ENCODE data around the gene MAPKAP1. TPM values are rescaled to one million over a fixed set of nuclear protein-coding genes. Genes with fewer than 3 reads are reported as not detected.

MAPKAP1 gene
- total RNA-seq, 4 donors from 2014 or later: 54.1 to 195 (median 61.9) TPM

DNA sequence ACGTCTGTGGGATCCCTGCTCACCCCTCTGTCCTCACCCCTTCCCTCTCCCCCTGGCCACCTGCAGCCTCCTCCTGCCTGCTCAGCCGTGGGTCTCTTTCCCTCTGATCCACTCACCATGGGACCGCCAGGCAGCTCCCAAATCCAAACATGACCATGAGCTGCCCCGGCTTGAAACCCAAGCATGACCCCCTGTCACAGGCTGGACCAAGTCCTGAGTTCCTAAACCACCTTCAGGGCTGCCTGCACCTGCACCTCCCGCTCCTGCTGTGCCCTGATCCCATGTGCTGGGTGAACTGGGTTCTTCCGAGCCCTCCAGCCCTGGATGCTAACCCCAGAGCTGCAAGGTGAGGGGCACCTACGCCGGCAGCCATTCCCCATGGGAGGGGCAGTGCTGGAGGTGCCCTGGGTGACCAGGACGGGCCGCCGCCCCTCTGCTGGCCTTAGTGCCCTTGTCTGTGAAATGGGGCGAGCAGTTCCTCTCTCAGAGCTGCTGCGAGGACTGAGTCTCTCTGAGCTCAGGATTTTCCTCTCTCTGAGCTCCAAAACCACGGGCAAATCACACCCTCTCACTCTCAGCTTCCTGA lies 295.7 kb downstream of the MAPKAP1 start:
- no peak for DNase-seq
- Histone ChIP-seq H3K9me3 (no peaks in the 10 kb centered on the region), H3K36me3 (no peaks in the 10 kb centered on the region), H3K27ac (no peak overlapping the region), H3K4me3 (no peak overlapping the region), H3K27me3 (no peaks in the 10 kb centered on the region), H3K4me1 (no peaks in the 10 kb centered on the region)
- TF ChIP-seq POLR2A (IDR thresholded peaks at IDR 0.05): no peak
- TF ChIP-seq, protein P1, sequence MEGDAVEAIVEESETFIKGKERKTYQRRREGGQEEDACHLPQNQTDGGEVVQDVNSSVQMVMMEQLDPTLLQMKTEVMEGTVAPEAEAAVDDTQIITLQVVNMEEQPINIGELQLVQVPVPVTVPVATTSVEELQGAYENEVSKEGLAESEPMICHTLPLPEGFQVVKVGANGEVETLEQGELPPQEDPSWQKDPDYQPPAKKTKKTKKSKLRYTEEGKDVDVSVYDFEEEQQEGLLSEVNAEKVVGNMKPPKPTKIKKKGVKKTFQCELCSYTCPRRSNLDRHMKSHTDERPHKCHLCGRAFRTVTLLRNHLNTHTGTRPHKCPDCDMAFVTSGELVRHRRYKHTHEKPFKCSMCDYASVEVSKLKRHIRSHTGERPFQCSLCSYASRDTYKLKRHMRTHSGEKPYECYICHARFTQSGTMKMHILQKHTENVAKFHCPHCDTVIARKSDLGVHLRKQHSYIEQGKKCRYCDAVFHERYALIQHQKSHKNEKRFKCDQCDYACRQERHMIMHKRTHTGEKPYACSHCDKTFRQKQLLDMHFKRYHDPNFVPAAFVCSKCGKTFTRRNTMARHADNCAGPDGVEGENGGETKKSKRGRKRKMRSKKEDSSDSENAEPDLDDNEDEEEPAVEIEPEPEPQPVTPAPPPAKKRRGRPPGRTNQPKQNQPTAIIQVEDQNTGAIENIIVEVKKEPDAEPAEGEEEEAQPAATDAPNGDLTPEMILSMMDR (IDR thresholded peaks at IDR 0.05): no peak
- intact Hi-C loops (cut with DNase I; ENCODE audit: low total_unique reads): no loop called here

DNA sequence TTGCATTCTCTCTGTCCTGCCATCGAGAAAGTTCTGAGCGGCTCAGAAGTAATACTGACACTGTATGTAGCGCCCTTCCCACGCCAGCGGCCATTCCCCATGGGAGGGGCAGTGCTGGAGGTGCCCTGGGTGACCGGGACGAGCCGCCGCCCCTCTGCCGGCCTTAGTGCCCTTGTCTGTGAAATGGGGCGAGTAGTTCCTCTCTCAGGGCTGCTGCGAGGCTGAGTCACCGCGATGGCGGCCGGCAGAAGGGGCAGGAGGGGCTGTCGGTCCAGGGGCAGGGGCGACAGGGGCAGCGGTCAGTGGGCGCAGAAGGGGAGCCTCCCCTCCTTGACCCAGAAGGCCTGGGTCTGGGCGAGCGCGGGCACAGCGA lies 296.5 kb downstream of the MAPKAP1 start:
- no peak for DNase-seq
- H3K36me3 ChIP-seq: no peaks in the 10 kb centered on the region
- H3K4me3 ChIP-seq: no peak overlapping the region
- intact Hi-C loops (cut with DNase I; ENCODE audit: low total_unique reads): no loop called here
- TF ChIP-seq POLR2A (IDR thresholded peaks at IDR 0.05): no peak
- TF ChIP-seq, protein P1 (IDR thresholded peaks at IDR 0.05): no peak
- no peaks in the 10 kb centered on the region for H3K27me3 ChIP-seq
- H3K9me3 ChIP-seq: no peaks in the 10 kb centered on the region
- H3K27ac ChIP-seq: no peak overlapping the region
- H3K4me1 ChIP-seq: no peaks in the 10 kb centered on the region

DNA sequence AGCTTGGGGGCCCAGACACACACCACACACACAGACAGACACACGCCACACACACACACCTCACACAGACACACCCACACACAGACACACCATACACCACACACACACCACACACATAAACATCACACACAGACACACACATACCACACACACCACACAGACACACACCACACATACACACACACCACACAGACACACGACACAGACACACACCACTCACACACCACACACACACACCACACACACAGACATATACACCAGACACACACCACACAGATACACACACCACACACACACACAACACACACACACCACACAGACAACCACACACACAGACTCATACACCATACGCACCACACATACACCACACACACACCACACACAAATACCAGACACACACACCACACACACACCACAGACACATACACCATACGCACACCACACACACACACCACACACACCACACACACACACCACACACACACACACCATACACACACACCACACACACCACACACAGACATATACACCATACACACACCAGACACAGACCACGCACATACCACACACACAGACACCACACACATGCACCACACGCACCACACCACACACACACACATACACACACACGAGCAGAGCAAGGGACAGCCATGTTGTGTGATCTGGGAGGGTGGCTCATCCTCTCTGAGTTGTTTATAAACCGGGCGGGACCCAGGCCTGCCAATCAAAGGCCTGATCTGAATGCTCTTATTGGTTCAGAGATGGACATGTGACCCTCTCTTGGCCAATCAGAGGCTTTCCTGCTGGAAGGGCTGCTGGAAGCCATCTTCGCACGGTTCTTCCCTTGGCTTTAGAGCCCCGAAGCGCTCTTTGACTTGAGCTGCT lies 297.1 kb downstream of the MAPKAP1 start:
- H3K4me3 ChIP-seq: no peak overlapping the region
- DNase-seq: peak in 1 of 2 donors; percentile 53

DNA sequence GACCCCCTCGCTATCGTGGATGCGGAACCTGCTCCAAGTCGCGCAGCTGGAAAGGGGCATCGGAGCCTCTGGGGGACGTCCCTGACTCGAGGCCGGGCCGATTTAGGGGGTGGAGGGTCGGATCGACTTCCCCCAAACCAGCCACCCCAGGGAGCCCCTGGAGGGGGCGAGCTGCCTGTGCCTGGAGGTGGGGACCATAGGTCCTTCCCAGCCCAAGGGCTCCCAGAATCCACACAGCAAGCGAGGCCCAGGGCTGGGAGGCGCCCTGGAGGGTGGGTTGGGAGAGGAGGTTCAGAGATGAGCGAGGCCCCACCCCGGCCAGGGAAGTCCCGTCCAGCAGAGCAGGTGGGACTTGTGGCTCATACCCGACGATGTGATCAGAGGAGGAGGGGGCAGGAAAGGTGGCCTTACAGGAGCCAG lies 297.8 kb downstream of the MAPKAP1 start:
- Histone ChIP-seq H3K27me3 (no peaks in the 10 kb centered on the region), H3K27ac (no peak overlapping the region), H3K36me3 (no peaks in the 10 kb centered on the region), H3K4me1 (no peaks in the 10 kb centered on the region), H3K9me3 (no peaks in the 10 kb centered on the region), H3K4me3 (no peak overlapping the region)
- TF ChIP-seq POLR2A (IDR thresholded peaks at IDR 0.05): no peak
- TF ChIP-seq, protein P1 (IDR thresholded peaks at IDR 0.05): no peak
- DNase-seq: no peak
- intact Hi-C loops (cut with DNase I; ENCODE audit: low total_unique reads): loop anchor here (5.0 kb wide), 1 partner anchor 223 kb away; no protein-coding TSS in a partner anchor

More for the DNA sequence above, 297.1 kb downstream of the MAPKAP1 start:
- no peak for TF ChIP-seq POLR2A (IDR thresholded peaks at IDR 0.05)
- TF ChIP-seq, protein P1 (IDR thresholded peaks at IDR 0.05): no peak
- Histone ChIP-seq H3K4me1 (no peaks in the 10 kb centered on the region), H3K9me3 (no peaks in the 10 kb centered on the region), H3K36me3 (no peaks in the 10 kb centered on the region), H3K27me3 (no peaks in the 10 kb centered on the region), H3K27ac (no peak overlapping the region)
- intact Hi-C loops (cut with DNase I; ENCODE audit: low total_unique reads): loop anchor here (5.0 kb wide), 1 partner anchor 222 kb away; no protein-coding TSS in a partner anchor
